ENCODE measurements around the gene PRKAR2B. TPM values are rescaled to one million over a fixed set of nuclear protein-coding genes. Genes with fewer than 3 reads are reported as not detected.

PRKAR2B gene
- total and polyA plus RNA-seq, 2 experiments from 2014 or later = 48.8 to 50.6 TPM

GRCh38 chr7:107133396-107133795 lies 88.9 kb downstream of the PRKAR2B start:
- 0 out of 2 replicates have a peak, but pooled peaks cover 2% of the 10 kb centered on the region for H3K9me2 ChIP-seq (ENCODE audit: insufficient read depth)
- no peaks in the 10 kb centered on the region for H3K9me3 Mint-ChIP-seq
- no peak for ATAC-seq
- TF ChIP-seq ZNF462 (CRISPR knock-in tag; IDR thresholded peaks at IDR 0.05) (no peak), JUNB (IDR thresholded peaks at IDR 0.05; ENCODE audit: unreplicated experiment) (no peak), ZNF114 (CRISPR knock-in tag; IDR thresholded peaks at IDR 0.05) (no peak), EZH2phosphoT487 (IDR thresholded peaks at IDR 0.05; ENCODE audit: unreplicated experiment) (no peak), REST (IDR thresholded peaks at IDR 0.05; ENCODE audit: unreplicated experiment) (no peak), ETS1 (IDR thresholded peaks at IDR 0.05) (no peak), STAT1 (IDR thresholded peaks at IDR 0.05; ENCODE audit: unreplicated experiment) (no peak), ZNF331 (CRISPR knock-in tag; IDR thresholded peaks at IDR 0.05; ENCODE audit: low read depth) (no peak)
- H3K79me2 ChIP-seq (replicated peaks; ENCODE audit: insufficient read depth) = no peaks in the 10 kb centered on the region
- DNase-seq (ENCODE audit: low spot score) = no peak
- H4K20me1 ChIP-seq (replicated peaks; ENCODE audit: insufficient read depth) = no peaks in the 10 kb centered on the region
- no peaks in the 10 kb centered on the region for H3F3A ChIP-seq (replicated peaks; ENCODE audit: low read depth)
- H3K4me1 Mint-ChIP-seq = peaks cover 29% of the 10 kb centered on the region
- no peak overlapping the region for H2AFZ ChIP-seq
- H3K27ac ChIP-seq (ENCODE audit: low read depth) = no peak overlapping the region
- H3K36me3 Mint-ChIP-seq (ENCODE audit: low read depth) = peaks cover 8% of the 10 kb centered on the region; the same call in 1 of the 3 replicates
- H3K4me2 ChIP-seq = no peak overlapping the region
- H3K4me3 Mint-ChIP-seq = no peak overlapping the region
- no peak overlapping the region for H3K4me3 ChIP-seq
- no peaks in the 10 kb centered on the region for H3K27me3 Mint-ChIP-seq (ENCODE audit: insufficient read depth, low read depth, poor library complexity)
- no peaks in the 10 kb centered on the region for H3K36me3 ChIP-seq (ENCODE audit: insufficient read depth)
- H3K4me1 ChIP-seq (ENCODE audit: insufficient read depth) = peaks cover 18% of the 10 kb centered on the region; the same call in 1 of the 2 replicates
- no peak overlapping the region for H3K27ac Mint-ChIP-seq
- H3K27me3 ChIP-seq (ENCODE audit: insufficient read depth) = no peaks in the 10 kb centered on the region

Measured in GM23338 (cell line).